HTR-8/SVneo (cell line): ENCODE results near the gene PPP2R2C.

Source experiments
- DNase-seq: peaks from one replicate; pipeline ENCODE4 v3.0.0; 2011; ENCODE audit warnings: low spot score, mixed read lengths; ENCODE audit not compliant: insufficient read length
- FAIRE-seq: peaks from 2 replicates; lab custom pipeline; 2011; peaks lifted over from hg19 to GRCh38; lab: Jason Lieb, UNC

Gene PPP2R2C

DNA sequence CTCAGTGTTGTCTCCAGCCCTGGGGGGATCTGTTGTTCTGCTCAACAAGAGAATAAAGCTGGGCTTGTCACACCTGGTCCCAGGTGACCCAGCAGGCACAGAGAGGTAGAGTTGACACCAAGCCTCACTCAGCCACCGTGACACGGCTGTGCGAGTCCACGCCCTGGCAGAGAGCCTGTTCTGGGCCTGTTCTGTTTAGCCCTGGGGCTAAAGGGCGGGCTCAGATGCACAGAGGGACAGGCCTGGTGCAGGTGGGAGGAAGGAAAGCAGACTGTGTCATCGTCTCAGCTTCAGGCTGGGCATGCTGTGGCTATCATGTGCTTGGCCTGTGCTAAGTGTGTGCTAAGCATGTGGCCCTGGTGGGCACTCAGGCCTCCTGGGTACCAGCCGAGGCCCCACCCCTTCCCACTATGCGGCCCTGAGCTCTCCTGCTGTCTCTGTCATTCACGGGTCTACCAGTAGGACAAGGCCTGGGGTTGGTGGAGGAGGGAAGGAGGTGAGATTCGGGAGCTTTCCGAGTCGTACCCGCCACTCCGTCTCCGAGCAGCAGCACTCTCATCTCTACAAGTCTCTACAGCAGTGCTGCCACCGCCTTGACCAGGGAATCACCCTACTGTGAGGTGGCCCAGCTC, 191.9 kb downstream of the PPP2R2C start:
- no peak for DNase-seq
- no peak for FAIRE-seq

DNA sequence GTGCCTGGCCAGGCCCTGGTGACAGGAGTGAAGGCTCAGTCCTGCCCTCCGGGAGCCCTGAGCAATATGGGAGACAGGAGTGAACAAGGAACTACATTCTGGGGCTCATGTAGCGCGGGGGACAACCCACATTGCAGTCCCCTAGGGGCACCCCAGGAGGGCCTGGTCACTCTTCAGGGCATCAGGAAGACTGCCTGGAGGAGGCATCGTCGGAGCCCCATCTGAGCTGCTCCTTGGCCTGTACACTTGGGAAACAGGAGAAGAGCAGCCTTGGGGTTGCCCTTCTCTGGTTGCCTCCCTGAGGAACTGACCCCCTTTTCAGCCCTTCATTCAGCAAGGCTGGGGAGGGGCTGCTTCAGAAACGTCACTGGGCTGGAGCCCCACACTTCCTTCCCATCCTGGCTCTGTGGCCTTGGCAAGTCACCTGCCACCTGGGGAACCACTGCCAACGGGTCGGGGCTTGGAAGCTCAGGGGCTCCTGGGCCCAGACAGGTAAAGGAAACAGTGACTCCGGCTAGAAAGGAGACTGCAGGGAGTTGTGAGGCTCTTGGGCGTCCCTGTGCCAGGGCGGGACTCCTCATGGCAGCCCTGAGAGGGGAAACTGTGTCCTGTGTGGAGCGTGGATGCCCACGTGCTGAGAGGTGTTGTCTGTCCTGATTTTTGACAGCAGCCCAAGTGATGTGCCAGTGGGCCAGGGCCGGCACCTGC, 192.7 kb downstream of the PPP2R2C start:
- FAIRE-seq (no peak), DNase-seq (no peak)

- FAIRE-seq (no peak), DNase-seq (no peak)
Observed at GRCh38 chr4:6278801-6279197, 193.6 kb downstream of the PPP2R2C start.

GRCh38 chr4:6277935-6278800, 194.2 kb downstream of the PPP2R2C start:
- FAIRE-seq, result no peak

GRCh38 chr4:6277139-6277802, 195.1 kb downstream of the PPP2R2C start:
- FAIRE-seq, result no peak
- no peak for DNase-seq

More at GRCh38 chr4:6277935-6278800, 194.2 kb downstream of the PPP2R2C start:
- no peak for DNase-seq

- DNase-seq, result no peak
- no peak for FAIRE-seq
Observed at GRCh38 chr4:6275898-6276806, 196.3 kb downstream of the PPP2R2C start.

- DNase-seq (no peak), FAIRE-seq (no peak)
Observed at GRCh38 chr4:6275351-6275750, 197.1 kb downstream of the PPP2R2C start.

DNA sequence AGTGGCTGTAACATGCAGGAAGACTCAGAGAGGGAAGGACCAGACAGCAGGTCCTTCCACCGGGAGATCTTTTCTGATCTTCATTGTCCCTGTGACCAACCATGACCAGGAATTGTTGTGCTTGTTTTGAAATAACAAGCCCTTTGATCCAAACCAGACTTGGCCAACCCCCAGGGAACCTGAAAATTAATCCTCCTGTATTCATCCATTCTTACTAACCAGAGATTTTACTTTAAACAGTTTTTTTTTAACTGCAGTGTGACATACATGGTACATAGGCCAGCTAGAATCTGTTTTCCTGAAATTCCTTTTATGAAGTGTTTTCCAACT, 198.8 kb downstream of the PPP2R2C start:
- DNase-seq (no peak), FAIRE-seq (no peak)

DNA sequence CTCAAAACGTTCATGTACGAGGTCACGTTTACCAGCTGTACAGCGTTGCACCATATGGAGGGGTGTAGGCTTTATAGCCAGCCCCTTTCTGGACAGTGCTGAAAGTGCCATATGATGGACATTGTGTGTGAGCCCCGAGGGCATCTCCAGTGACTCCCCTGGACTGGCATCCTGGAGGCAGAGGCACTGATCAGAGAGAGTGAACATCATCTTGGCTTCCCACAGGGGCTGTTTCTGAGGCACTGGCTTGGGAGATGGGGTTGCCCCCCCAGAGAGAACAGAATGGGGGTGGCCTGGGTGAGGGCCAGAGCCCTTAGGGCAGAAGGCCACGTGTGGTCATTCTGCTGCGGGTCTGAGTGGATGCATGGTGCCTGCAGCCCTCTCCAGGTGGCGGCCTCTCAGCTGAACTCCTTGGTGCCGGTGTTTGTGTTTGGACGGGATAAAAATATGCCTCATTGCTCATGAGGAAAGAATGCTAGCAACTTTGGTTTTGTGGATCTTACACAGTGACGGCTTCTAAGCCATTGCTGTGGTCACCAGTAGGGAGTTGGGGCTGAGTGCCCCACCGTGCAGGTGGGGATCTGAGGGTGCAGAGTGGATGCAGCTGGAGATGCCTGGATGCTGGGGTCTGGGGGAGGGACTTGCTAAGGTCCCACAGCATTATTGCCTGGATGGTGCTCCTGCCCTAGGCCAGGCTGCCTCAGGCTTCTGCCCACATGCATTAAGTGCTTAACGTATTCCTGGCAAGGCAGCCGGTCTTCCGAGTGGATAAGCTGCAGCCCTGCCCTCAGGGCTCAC, 199.4 kb downstream of the PPP2R2C start:
- peak; percentile 86 for FAIRE-seq

GRCh38 chr4:6271701-6272465, 200.5 kb downstream of the PPP2R2C start:
- no peak for DNase-seq

More for the DNA sequence above, 199.4 kb downstream of the PPP2R2C start:
- DNase-seq, result peak; percentile 84

DNA sequence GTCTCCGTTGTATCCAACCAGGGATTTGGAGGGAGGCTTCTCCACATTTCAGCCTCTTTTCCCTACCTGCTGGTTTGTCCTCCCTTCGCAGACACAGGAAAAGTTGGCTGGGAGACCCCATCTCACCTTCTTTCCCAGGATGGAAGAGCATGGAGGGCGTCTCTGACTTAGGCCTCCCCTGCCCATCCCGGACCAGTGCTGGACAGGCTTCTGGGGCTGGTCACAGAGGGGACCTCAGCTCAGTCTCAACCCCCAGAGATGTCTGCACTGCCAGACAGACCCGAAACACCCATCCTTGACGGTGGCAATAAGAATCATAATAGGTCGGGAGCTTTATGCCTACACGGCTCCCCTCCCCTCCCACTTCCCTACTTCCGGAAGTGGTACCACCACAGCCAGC, 201.2 kb downstream of the PPP2R2C start:
- DNase-seq (no peak), FAIRE-seq (no peak)

More at GRCh38 chr4:6271701-6272465, 200.5 kb downstream of the PPP2R2C start:
- no peak for FAIRE-seq

DNA sequence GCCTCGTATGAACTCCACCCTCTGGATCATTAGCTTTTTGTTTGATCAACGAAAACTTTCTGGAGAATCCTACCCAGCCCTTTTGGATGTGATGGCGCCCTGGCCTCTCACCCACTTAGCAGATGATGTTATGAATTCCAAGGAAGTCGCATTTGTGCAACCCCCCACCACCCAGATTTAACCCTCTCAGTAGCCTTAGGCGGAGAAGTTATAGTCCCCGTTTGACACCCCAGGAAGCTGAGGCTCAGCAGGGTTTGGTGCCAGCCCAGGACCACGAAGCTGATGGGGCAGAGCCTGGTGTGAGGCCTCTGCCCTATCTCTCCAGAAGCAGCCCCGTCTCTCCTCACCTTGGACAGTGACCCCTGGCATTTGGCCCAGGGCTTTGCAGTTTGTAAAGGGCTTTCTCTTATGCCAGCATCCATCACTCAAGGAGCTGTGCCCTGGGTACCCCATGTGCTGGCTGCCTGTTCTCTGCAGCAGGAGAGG, 201.7 kb downstream of the PPP2R2C start:
- DNase-seq (peak; percentile 10), FAIRE-seq (no peak)
